ENCODE results near the gene SLC12A4. TPM values are rescaled to one million over a fixed set of nuclear protein-coding genes. Genes with fewer than 3 reads are reported as not detected.
"Not testable (repeated sequence)": the region's sequence is repeated elsewhere in the genome, so short reads cannot be mapped to it uniquely, and the experiment has no call there.

Gene SLC12A4
- polyA plus RNA-seq, 2 of the 4 experiments (the other 2 are of a cell fraction), result 18.2 to 33.2 TPM

DNA sequence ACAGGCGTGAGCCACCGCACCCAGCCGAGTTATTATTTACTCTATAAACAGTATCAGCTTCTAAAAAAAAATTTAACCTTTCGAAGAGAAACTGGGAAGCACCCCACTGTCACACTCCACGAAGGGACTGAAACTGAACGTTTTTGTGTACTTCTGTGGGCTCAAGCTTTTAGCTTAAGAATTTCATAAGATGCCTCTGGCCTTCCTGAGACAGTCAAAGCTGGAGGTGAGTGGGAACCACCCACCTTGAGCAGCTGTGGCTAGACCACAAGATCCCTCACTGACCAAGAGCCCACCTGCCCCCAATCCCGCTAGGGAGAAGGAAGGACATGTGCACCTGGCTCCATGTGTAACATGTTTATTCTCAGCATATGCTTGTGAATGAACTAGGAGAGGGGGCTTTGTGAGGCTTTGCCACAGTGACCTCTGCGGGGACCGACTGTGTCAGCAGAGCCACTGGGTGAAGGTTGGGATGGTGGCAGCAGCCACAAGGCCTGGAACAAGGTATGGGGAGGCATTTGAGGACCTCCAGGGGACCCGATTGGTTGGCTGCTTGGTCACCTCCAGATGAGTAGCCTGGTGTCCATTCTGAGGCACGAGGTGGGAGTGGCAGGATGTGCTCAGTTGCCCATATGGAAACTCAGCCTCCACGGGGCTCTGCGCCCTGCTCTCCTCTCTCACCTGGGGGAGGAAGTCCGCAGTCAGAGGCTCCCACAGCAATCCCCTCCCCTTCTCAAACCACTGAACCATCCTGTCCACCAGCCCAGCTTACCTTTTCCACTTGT is 7.1 kb upstream of the SLC12A4 start:
- Histone ChIP-seq H3K4me1 (no peaks in the 10 kb centered on the region), H3K27ac (no peak overlapping the region), H3K4me3 (no peak overlapping the region), H3K9me3 (no peaks in the 10 kb centered on the region), H3K4me2 (no peak overlapping the region)
- no peak for ATAC-seq
- ChIA-PET POLR2A (no interaction called here), CTCF (no interaction called here)
- 58% methylated on average over 14 of the region's 14 CpGs for WGBS (ENCODE audit: missing lambda C conversion rate)
- DNase-seq (ENCODE audit: low read depth in 1 of 2, low spot score in 1 of 2), result no peak
- no peak for TF ChIP-seq JUN (IDR thresholded peaks at IDR 0.05)
- no peak for TF ChIP-seq ZC3H11A (IDR thresholded peaks at IDR 0.05)
- no peak for TF ChIP-seq NFE2L2 (conservative IDR thresholded peaks at IDR 0.05; ENCODE audit: low read length)
- TF ChIP-seq ZNF302 (CRISPR knock-in tag; IDR thresholded peaks at IDR 0.05), result no peak
- no peak for TF ChIP-seq RNF2 (IDR thresholded peaks at IDR 0.05; ENCODE audit: borderline replicate concordance, low read depth)
- no peak for TF ChIP-seq RARB (CRISPR knock-in tag; IDR thresholded peaks at IDR 0.05)
- TF ChIP-seq EP300 (IDR thresholded peaks at IDR 0.05), result no peak
- TF ChIP-seq FOSB (CRISPR knock-in tag; IDR thresholded peaks at IDR 0.05), result no peak
- TF ChIP-seq, protein P1, sequence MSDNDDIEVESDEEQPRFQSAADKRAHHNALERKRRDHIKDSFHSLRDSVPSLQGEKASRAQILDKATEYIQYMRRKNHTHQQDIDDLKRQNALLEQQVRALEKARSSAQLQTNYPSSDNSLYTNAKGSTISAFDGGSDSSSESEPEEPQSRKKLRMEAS (IDR thresholded peaks at IDR 0.05), result no peak
- TF ChIP-seq, protein P2, sequence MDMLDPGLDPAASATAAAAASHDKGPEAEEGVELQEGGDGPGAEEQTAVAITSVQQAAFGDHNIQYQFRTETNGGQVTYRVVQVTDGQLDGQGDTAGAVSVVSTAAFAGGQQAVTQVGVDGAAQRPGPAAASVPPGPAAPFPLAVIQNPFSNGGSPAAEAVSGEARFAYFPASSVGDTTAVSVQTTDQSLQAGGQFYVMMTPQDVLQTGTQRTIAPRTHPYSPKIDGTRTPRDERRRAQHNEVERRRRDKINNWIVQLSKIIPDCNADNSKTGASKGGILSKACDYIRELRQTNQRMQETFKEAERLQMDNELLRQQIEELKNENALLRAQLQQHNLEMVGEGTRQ (IDR thresholded peaks at IDR 0.05), result no peak
- TF ChIP-seq MAZ (IDR thresholded peaks at IDR 0.05; ENCODE audit: borderline replicate concordance, low read depth, low read length), result no peak
- no peak for TF ChIP-seq ESRRA (IDR thresholded peaks at IDR 0.05; ENCODE audit: borderline replicate concordance, low read length)
- TF ChIP-seq EHMT2 (IDR thresholded peaks at IDR 0.05; ENCODE audit: low read depth), result no peak
- TF ChIP-seq, protein P3, sequence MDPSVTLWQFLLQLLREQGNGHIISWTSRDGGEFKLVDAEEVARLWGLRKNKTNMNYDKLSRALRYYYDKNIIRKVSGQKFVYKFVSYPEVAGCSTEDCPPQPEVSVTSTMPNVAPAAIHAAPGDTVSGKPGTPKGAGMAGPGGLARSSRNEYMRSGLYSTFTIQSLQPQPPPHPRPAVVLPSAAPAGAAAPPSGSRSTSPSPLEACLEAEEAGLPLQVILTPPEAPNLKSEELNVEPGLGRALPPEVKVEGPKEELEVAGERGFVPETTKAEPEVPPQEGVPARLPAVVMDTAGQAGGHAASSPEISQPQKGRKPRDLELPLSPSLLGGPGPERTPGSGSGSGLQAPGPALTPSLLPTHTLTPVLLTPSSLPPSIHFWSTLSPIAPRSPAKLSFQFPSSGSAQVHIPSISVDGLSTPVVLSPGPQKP (IDR thresholded peaks at IDR 0.05; ENCODE audit: low read depth, low read length), result no peak
- no peak for TF ChIP-seq HOXA7 (CRISPR knock-in tag; IDR thresholded peaks at IDR 0.05)
- TF ChIP-seq JUNB (IDR thresholded peaks at IDR 0.05), result no peak
- TF ChIP-seq BHLHE40 (IDR thresholded peaks at IDR 0.05; ENCODE audit: low read depth, low read length), result no peak
- TF ChIP-seq HOXB5 (CRISPR knock-in tag; IDR thresholded peaks at IDR 0.05), result no peak
- no peak for TF ChIP-seq GATA3 (IDR thresholded peaks at IDR 0.05; ENCODE audit: borderline replicate concordance)
- FAIRE-seq, result no peak

DNA sequence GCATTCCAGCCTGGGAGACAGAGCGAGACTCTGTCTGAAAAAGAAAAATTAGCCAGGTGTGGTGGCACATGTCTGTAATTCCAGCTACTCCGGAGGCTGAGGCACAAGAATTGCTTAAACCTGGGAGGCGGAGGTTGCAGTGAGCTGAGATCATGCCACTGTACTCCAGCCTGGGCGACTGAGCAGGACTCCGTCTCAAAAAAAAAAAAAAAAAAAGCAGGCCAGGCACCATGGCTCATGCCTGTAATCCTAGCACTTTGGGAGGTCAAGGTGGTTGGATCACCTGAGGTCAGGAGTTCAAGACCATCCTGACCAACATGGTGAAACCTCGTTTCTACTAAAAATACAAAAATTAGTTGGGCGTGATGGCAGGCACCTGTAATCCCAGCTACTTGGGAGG is 3.8 kb upstream of the SLC12A4 start:
- H3K4me3 ChIP-seq; FAIRE-seq; H3K27ac ChIP-seq; ATAC-seq; H3K4me1 ChIP-seq; DNase-seq (ENCODE audit: low read depth in 1 of 2, low spot score in 1 of 2); H3K4me2 ChIP-seq; H3K9me3 ChIP-seq: not testable (repeated sequence)
- ChIA-PET CTCF (interaction anchor here (1.4 kb wide), 1 partner anchor 10 kb away, joined by 5 read pairs; no protein-coding TSS in a partner anchor), POLR2A (interaction anchor here (0.6 kb wide), 1 partner anchor 165 kb away, joined by 6 read pairs; no protein-coding TSS in a partner anchor)
- 83% methylated on average over 7 of the region's 7 CpGs for WGBS (ENCODE audit: missing lambda C conversion rate)

DNA sequence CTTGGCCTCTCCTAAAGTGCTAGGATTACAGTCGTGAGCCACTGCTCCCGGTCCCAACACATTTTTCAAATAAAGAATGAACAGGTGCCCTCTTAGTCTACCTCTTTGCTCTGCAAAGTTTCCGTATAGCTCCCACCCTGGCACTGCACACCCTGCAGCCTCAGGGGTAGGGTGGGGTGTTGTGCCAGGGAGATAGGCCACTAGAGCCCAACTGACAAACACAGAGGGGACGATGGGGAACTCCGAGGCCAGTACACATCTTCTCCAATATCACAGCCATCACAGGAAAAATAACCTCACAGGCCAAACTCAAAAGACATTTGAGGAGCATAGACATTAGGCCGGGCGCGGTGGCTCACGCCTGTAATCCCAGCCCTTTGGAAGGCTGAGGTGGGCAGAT is 2.7 kb upstream of the SLC12A4 start:
- Histone ChIP-seq H3K9me3 (no peaks in the 10 kb centered on the region), H3K4me2 (no peak overlapping the region), H3K27ac (no peak overlapping the region), H3K4me1 (peaks cover 19% of the 10 kb centered on the region), H3K4me3 (no peak overlapping the region)
- CTCF ChIA-PET, result interaction anchor here (0.7 to 2.1 kb wide), 4 partner anchors 11 to 295 kb away, joined by 3 to 11 read pairs (median 4); no protein-coding TSS in a partner anchor
- POLR2A ChIA-PET, result no interaction called here
- ATAC-seq (no peak), FAIRE-seq (no peak), DNase-seq (ENCODE audit: low read depth in 1 of 2, low spot score in 1 of 2) (no peak)
- TF ChIP-seq NPAS2 (CRISPR knock-in tag; IDR thresholded peaks at IDR 0.05; ENCODE audit: borderline replicate concordance), result no peak
- TF ChIP-seq, protein P4, sequence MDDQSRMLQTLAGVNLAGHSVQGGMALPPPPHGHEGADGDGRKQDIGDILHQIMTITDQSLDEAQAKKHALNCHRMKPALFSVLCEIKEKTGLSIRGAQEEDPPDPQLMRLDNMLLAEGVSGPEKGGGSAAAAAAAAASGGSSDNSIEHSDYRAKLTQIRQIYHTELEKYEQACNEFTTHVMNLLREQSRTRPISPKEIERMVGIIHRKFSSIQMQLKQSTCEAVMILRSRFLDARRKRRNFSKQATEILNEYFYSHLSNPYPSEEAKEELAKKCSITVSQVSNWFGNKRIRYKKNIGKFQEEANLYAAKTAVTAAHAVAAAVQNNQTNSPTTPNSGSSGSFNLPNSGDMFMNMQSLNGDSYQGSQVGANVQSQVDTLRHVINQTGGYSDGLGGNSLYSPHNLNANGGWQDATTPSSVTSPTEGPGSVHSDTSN (IDR thresholded peaks at IDR 0.05), result no peak
- TF ChIP-seq, protein P5, sequence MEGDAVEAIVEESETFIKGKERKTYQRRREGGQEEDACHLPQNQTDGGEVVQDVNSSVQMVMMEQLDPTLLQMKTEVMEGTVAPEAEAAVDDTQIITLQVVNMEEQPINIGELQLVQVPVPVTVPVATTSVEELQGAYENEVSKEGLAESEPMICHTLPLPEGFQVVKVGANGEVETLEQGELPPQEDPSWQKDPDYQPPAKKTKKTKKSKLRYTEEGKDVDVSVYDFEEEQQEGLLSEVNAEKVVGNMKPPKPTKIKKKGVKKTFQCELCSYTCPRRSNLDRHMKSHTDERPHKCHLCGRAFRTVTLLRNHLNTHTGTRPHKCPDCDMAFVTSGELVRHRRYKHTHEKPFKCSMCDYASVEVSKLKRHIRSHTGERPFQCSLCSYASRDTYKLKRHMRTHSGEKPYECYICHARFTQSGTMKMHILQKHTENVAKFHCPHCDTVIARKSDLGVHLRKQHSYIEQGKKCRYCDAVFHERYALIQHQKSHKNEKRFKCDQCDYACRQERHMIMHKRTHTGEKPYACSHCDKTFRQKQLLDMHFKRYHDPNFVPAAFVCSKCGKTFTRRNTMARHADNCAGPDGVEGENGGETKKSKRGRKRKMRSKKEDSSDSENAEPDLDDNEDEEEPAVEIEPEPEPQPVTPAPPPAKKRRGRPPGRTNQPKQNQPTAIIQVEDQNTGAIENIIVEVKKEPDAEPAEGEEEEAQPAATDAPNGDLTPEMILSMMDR (IDR thresholded peaks at IDR 0.05), result no peak
- TF ChIP-seq RAD21 (conservative IDR thresholded peaks at IDR 0.05 in 1 of 2, IDR thresholded peaks at IDR 0.05 in 1 of 2), result no peak
- no peak for TF ChIP-seq KDM1A (IDR thresholded peaks at IDR 0.05; ENCODE audit: low read depth)
- TF ChIP-seq EHF (CRISPR knock-in tag; IDR thresholded peaks at IDR 0.05), result no peak
- TF ChIP-seq, protein P6, sequence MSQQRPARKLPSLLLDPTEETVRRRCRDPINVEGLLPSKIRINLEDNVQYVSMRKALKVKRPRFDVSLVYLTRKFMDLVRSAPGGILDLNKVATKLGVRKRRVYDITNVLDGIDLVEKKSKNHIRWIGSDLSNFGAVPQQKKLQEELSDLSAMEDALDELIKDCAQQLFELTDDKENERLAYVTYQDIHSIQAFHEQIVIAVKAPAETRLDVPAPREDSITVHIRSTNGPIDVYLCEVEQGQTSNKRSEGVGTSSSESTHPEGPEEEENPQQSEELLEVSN (IDR thresholded peaks at IDR 0.05; ENCODE audit: borderline replicate concordance, low read depth), result no peak
- TF ChIP-seq ZSCAN20 (CRISPR knock-in tag; IDR thresholded peaks at IDR 0.05), result no peak
- TF ChIP-seq ZFP36 (IDR thresholded peaks at IDR 0.05; ENCODE audit: borderline replicate concordance, partially characterized antibody), result no peak
- TF ChIP-seq CBX2 (IDR thresholded peaks at IDR 0.05; ENCODE audit: borderline replicate concordance, low read depth), result no peak
- no peak for TF ChIP-seq RARB (CRISPR knock-in tag; IDR thresholded peaks at IDR 0.05)
- TF ChIP-seq GATA3 (IDR thresholded peaks at IDR 0.05; ENCODE audit: borderline replicate concordance), result no peak
- no peak for TF ChIP-seq ZC3H11A (IDR thresholded peaks at IDR 0.05)
- 96% methylated on average over 9 of the region's 9 CpGs for WGBS (ENCODE audit: missing lambda C conversion rate)

Data from A549 (cell line).